ENCODE data around the gene GPBP1L1.

The GPBP1L1 gene

DNA sequence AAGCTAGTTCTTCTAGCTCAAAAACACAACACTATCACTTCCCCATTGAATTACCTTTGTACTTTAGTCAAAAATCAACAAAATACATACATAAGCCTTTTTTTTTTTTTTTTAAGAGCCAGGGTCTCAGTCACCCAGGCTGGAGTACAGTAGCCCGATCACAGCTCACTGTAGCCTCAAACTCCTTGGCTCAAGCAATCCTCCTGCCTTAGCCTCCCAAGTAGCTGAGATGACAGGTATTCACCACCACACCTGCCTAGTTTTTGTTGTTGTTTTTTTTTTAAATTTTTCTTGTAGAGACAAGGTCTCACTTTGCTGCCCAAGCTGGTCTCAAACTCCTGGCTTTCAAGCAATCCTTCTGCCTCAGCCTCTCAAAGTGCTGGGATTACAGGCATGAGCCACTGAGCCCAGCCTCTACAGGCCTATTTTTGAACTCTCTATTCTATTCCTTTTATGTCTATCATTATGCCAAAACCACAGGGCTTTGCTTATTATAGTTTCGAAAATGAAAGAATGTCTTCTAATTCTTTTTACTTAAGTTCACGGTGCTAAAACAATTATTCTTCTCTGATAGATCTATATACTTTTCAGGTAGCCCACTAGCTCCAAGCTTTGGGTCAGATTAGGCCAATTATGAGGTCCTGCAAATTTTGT lies 29.6 kb downstream of the GPBP1L1 start:
- H3K27me3 ChIP-seq (ENCODE audit: control insufficient read depth, low read length): no peaks in the 10 kb centered on the region
- H3K4me3 ChIP-seq (ENCODE audit: low read length): no peak overlapping the region
- H4K20me1 ChIP-seq (ENCODE audit: control insufficient read depth, insufficient read depth, low read depth, low read length): no peaks in the 10 kb centered on the region
- H3K79me2 ChIP-seq (ENCODE audit: control insufficient read depth, low read length): peaks cover 38% of the 10 kb centered on the region
- no peak overlapping the region for H3K4me2 ChIP-seq (ENCODE audit: low read length)
- H3K4me1 ChIP-seq (ENCODE audit: control insufficient read depth, low read length): no peaks in the 10 kb centered on the region
- H3K9me2 ChIP-seq (replicated peaks; ENCODE audit: control insufficient read depth, low read length): no peaks in the 10 kb centered on the region
- peaks cover 92% of the 10 kb centered on the region for H3K36me3 ChIP-seq (ENCODE audit: control insufficient read depth, low read length)
- no peaks in the 10 kb centered on the region for H3F3A ChIP-seq (ENCODE audit: control insufficient read depth, insufficient read depth)
- no peaks in the 10 kb centered on the region for H3K9me3 ChIP-seq (ENCODE audit: control insufficient read depth, insufficient read depth, low read length)
- no peak overlapping the region for H3K27ac ChIP-seq (ENCODE audit: low read depth, low read length)
- TF ChIP-seq, protein P1, sequence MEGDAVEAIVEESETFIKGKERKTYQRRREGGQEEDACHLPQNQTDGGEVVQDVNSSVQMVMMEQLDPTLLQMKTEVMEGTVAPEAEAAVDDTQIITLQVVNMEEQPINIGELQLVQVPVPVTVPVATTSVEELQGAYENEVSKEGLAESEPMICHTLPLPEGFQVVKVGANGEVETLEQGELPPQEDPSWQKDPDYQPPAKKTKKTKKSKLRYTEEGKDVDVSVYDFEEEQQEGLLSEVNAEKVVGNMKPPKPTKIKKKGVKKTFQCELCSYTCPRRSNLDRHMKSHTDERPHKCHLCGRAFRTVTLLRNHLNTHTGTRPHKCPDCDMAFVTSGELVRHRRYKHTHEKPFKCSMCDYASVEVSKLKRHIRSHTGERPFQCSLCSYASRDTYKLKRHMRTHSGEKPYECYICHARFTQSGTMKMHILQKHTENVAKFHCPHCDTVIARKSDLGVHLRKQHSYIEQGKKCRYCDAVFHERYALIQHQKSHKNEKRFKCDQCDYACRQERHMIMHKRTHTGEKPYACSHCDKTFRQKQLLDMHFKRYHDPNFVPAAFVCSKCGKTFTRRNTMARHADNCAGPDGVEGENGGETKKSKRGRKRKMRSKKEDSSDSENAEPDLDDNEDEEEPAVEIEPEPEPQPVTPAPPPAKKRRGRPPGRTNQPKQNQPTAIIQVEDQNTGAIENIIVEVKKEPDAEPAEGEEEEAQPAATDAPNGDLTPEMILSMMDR (IDR thresholded peaks at IDR 0.05; ENCODE audit: low read depth, low read length, poor library complexity, severe bottlenecking): no peak
- TF ChIP-seq EZH2phosphoT487 (IDR thresholded peaks at IDR 0.05; ENCODE audit: borderline replicate concordance, low read length): no peak

DNA sequence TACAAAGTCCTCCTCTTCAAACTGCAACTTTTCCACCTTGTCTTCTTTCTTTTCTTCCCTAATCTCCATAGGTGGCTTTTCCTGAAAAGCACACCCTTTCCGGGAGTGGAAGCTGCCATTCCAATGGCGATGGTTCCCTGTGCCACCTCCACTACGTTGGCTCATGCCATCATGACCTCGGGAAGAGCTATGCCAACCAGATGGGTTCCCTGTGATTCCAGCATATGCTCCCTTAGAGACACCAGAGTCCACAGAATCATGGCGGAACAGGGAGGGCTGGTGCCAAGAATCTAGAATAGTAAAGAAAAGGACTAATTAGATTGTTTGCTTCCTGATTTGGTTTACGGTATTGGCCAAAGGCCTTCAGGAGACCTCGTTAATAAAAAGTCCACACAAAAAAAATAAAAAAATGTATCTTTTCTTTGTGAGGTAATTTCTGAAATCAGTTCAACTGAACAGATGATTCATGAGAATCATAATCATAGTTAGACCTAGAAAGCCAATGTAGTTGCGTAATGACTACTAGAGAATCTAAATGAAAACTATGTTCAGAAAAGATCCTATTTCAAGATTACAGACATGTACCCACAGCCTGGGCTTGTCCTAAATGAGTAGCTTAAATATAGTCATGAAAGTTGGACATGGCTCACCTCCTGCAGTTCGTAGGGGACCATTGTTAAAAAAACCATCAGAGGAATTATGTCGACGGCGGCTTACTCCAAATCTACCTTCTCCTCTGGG lies 31.6 kb downstream of the GPBP1L1 start:
- Histone ChIP-seq H3K79me2 (ENCODE audit: control insufficient read depth, low read length) (peaks cover 37% of the 10 kb centered on the region), H3K9me2 (replicated peaks; ENCODE audit: control insufficient read depth, low read length) (no peaks in the 10 kb centered on the region), H3K9me3 (ENCODE audit: control insufficient read depth, insufficient read depth, low read length) (no peaks in the 10 kb centered on the region), H3K4me1 (ENCODE audit: control insufficient read depth, low read length) (no peaks in the 10 kb centered on the region), H3K27ac (ENCODE audit: low read depth, low read length) (no peak overlapping the region), H3K27me3 (ENCODE audit: control insufficient read depth, low read length) (no peaks in the 10 kb centered on the region), H3K4me3 (ENCODE audit: low read length) (no peak overlapping the region), H4K20me1 (ENCODE audit: control insufficient read depth, insufficient read depth, low read depth, low read length) (no peaks in the 10 kb centered on the region), H3K36me3 (ENCODE audit: control insufficient read depth, low read length) (peaks cover 91% of the 10 kb centered on the region), H3F3A (ENCODE audit: control insufficient read depth, insufficient read depth) (no peaks in the 10 kb centered on the region), H3K4me2 (ENCODE audit: low read length) (no peak overlapping the region)
- TF ChIP-seq, protein P1 (IDR thresholded peaks at IDR 0.05; ENCODE audit: low read depth, low read length, poor library complexity, severe bottlenecking): no peak
- no peak for TF ChIP-seq EZH2phosphoT487 (IDR thresholded peaks at IDR 0.05; ENCODE audit: borderline replicate concordance, low read length)

DNA sequence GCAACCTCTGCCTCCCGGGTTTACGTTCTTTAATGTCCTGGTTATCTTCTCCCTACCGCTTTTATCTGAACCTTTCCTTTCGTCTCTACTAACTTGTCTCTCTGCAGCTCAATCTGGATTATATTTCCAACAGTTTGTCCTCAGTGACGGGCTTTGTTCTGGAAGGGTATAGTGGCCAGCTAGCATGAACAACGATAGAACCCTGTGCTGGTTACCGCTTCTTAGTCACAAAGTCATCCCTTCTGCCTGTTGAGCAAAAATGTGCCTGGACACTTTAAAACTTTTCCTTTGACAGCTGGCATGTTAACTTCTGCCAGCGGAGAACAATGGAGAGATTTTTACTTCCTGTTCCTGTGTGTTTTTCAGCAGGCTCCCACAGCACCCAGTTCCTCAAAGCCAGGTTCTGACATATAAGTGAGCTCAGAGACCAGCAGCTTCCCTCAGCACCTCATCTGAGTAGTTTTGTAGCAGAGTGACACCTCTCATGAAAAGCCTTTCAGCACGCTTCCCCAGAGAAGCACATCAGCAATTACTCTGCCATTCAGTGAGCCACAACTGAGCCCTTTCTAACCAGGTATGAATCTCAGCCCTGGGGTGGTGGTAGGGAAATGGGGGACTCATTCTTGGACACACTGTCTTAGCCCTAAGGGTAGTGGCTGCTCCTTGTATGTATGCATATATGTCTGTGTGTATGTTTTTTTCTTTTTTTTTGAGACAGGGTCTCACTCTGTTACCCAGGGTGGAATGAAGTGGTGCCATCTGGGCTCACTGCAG lies 38.9 kb downstream of the GPBP1L1 start:
- Histone ChIP-seq H3K4me3 (ENCODE audit: low read length) (no peak overlapping the region), H3K4me2 (ENCODE audit: low read length) (no peak overlapping the region), H3K4me1 (ENCODE audit: control insufficient read depth, low read length) (peaks cover 49% of the 10 kb centered on the region), H3K27ac (ENCODE audit: low read depth, low read length) (no peak overlapping the region), H3F3A (ENCODE audit: control insufficient read depth, insufficient read depth) (peaks cover 21% of the 10 kb centered on the region), H3K36me3 (ENCODE audit: control insufficient read depth, low read length) (peaks cover 77% of the 10 kb centered on the region), H3K9me2 (replicated peaks; ENCODE audit: control insufficient read depth, low read length) (no peaks in the 10 kb centered on the region), H4K20me1 (ENCODE audit: control insufficient read depth, insufficient read depth, low read depth, low read length) (0 out of 2 replicates have a peak, but pooled peaks cover 7% of the 10 kb centered on the region), H3K27me3 (ENCODE audit: control insufficient read depth, low read length) (no peaks in the 10 kb centered on the region), H3K79me2 (ENCODE audit: control insufficient read depth, low read length) (peaks cover 86% of the 10 kb centered on the region), H3K9me3 (ENCODE audit: control insufficient read depth, insufficient read depth, low read length) (no peaks in the 10 kb centered on the region)
- TF ChIP-seq EZH2phosphoT487 (IDR thresholded peaks at IDR 0.05; ENCODE audit: borderline replicate concordance, low read length): no peak
- TF ChIP-seq, protein P1 (IDR thresholded peaks at IDR 0.05; ENCODE audit: low read depth, low read length, poor library complexity, severe bottlenecking): no peak

Measured in DOHH2 (cell line).